ENCODE results near the gene REV1. TPM values are rescaled to one million over a fixed set of nuclear protein-coding genes. Genes with fewer than 3 reads are reported as not detected.

The REV1 gene
- total and polyA plus RNA-seq, 12 donors: 9.6 to 83.1 (median 30.2) TPM

DNA sequence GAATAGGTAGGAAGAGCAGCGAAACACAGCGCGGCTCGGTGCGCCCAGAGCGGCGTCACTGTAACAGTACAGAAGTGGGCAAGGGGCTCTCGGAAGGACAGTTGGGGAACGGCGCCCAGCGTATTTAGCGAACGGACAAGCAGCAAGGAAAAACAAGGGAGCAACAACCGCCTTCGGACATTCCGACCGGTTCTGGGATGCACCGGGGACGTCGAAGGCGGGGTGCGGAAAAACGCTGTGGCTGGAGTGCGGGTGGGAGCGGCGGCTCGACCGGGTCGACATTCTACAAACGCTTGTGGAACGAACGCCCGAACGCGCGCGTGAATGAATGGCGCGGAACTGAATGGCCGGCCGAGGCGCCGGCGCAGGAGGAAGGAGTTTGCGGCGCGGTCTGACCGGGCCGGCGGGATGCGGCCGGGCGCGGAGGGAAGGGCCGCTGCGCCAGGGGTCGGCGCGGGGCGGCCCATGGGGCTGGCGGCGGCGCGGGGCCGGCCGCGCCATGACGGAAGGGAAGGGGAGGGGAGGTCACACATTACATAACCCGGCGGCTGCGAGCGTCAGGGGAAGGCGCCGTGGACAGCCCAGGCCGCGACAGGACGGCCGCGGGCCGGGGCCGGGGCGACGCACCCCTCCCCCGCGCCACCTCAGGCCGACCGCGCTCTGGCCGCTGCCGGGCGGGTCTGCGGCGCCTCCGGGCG lies 605 bp downstream of the REV1 start:
- Histone ChIP-seq H3K27ac (peak overlapping the region; percentile 92 to 99 (median 98)), H3K4me1 (peaks cover 5 to 53% (median 47%) of the 10 kb centered on the region in 9 donors), H3K9me3 (no peaks in the 10 kb centered on the region), H3K4me3 (peak overlapping the region; percentile 55 to 96 (median 86)), H3K36me3 (no peaks in the 10 kb centered on the region), H3K27me3 (no peaks in the 10 kb centered on the region)
- DNase-seq (peak; percentile 79 to 80), ATAC-seq (peak; percentile 43 to 73 (median 59))
- TF ChIP-seq, protein P1, sequence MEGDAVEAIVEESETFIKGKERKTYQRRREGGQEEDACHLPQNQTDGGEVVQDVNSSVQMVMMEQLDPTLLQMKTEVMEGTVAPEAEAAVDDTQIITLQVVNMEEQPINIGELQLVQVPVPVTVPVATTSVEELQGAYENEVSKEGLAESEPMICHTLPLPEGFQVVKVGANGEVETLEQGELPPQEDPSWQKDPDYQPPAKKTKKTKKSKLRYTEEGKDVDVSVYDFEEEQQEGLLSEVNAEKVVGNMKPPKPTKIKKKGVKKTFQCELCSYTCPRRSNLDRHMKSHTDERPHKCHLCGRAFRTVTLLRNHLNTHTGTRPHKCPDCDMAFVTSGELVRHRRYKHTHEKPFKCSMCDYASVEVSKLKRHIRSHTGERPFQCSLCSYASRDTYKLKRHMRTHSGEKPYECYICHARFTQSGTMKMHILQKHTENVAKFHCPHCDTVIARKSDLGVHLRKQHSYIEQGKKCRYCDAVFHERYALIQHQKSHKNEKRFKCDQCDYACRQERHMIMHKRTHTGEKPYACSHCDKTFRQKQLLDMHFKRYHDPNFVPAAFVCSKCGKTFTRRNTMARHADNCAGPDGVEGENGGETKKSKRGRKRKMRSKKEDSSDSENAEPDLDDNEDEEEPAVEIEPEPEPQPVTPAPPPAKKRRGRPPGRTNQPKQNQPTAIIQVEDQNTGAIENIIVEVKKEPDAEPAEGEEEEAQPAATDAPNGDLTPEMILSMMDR (IDR thresholded peaks at IDR 0.05): no peak
- intact Hi-C loops (cut with DNase I): loop anchor here in 7 of 10 donors (2.0 to 10.0 kb wide), 7 partner anchors 37 to 844 kb away; partner anchors contain the start of genes EIF5B (in 1 of the 7), MITD1 (in 1 of the 7), MRPL30 (in 1 of the 7) and TXNDC9 (in 1 of the 7)
- 0% methylated on average over 70 to 95 of the region's 95 CpGs for WGBS, 2 donors

DNA sequence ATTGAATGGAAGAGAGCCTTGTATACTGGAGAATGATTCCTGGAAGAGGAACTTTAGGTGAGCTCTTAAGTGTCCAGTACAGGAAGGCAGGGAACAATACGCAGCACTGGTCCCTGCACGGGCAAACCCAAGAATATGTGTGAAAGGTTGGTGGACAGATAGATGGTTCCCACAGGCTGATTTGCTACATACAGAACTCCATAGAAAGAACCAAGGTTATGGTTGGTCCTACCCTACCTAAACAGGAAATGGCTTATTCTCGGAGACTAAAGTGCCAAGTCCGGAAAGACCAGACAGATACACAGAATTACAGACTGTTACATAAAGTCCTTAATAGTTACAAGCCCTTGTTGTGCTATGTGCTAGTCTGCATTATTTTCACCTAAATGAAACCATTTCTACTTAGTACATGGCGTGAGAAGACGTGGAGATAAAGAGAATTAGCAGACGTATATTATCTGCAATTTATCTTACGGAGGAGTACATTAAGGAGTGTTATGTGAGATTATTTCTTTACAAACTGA lies 1.2 kb downstream of the REV1 start:
- peaks cover 5 to 57% (median 53%) of the 10 kb centered on the region in 9 donors for H3K4me1 ChIP-seq
- no peaks in the 10 kb centered on the region for H3K27me3 ChIP-seq
- intact Hi-C loops (cut with DNase I): loop anchor here in 7 of 10 donors (2.0 to 10.0 kb wide), 7 partner anchors 36 to 844 kb away; partner anchors contain the start of genes EIF5B (in 1 of the 7), MITD1 (in 1 of the 7), MRPL30 (in 1 of the 7) and TXNDC9 (in 1 of the 7)
- H3K36me3 ChIP-seq: no peaks in the 10 kb centered on the region
- 3 to 4% methylated on average over 8 of the region's 8 CpGs for WGBS, 2 donors
- ATAC-seq (peak in 1 of 8 donors; percentile 7), DNase-seq (no peak)
- H3K9me3 ChIP-seq: no peaks in the 10 kb centered on the region
- TF ChIP-seq, protein P1 (IDR thresholded peaks at IDR 0.05): no peak
- H3K27ac ChIP-seq: peak overlapping the region; percentile 92 to 99 (median 98)
- H3K4me3 ChIP-seq: peak overlapping the region; percentile 55 to 96 (median 86)

DNA sequence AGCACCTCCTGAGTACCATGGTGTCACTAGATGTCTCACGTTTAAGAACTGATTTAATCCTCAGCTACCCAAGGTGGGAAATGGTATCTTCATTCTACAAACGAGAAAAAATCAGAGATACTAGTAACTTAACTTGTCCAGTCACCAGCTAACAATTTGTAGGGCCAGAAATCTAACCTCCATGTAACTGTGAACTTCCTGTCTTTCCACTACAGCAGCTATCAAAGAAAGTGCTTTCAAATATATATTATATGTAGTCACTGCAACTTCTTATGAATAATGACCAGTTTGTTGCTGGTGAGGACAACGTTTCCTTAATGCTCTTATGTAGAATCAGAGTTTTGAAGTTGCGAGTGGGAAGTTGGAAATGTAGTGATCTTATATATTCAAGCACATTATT lies 1.9 kb downstream of the REV1 start:
- WGBS, 2 donors: 54% methylated on average over 4 of the region's 4 CpGs; no CpG with 5 or more reads in 1 of the 2 donors
- ATAC-seq (no peak), DNase-seq (no peak)
- Histone ChIP-seq H3K4me3 (peak overlapping the region in 5 of 10 donors; percentile 82 to 96 (median 89)), H3K27me3 (no peaks in the 10 kb centered on the region), H3K36me3 (no peaks in the 10 kb centered on the region), H3K9me3 (no peaks in the 10 kb centered on the region), H3K27ac (peak overlapping the region in 4 of 10 donors; percentile 92 to 99 (median 97)), H3K4me1 (peaks cover 5 to 64% (median 54%) of the 10 kb centered on the region in 9 donors)
- TF ChIP-seq, protein P1 (IDR thresholded peaks at IDR 0.05): no peak
- intact Hi-C loops (cut with DNase I): loop anchor here in 7 of 10 donors (2.0 to 10.0 kb wide), 7 partner anchors 36 to 843 kb away; partner anchors contain the start of genes EIF5B (in 1 of the 7), MITD1 (in 1 of the 7), MRPL30 (in 1 of the 7) and TXNDC9 (in 1 of the 7)

DNA sequence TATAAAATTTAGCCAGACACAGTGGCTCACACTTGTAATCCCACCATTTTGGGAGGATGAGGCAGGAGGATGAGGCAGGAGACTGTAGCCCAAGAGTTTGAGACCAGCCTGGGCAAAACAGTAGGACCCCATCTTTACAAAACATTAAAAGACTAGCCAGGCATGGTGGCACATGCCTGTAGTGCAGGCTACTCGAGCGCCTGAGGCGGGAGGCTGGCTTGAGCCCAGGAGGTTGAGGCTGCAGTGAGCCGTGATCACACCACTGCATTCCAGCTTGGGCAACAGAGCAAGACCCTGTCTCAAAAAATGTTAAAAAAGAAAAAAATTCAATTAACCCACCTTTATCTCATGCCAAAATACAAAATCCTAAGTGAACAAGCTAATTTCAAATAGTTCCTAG lies 4.0 kb downstream of the REV1 start:
- Histone ChIP-seq H3K36me3 (no peaks in the 10 kb centered on the region), H3K27me3 (no peaks in the 10 kb centered on the region), H3K4me1 (peaks cover 9 to 81% (median 65%) of the 10 kb centered on the region in 9 donors), H3K4me3 (no peak overlapping the region), H3K9me3 (no peaks in the 10 kb centered on the region), H3K27ac (peak overlapping the region in 1 of 10 donors; percentile 45)
- intact Hi-C loops (cut with DNase I): loop anchor here in 6 of 10 donors (5.0 to 10.0 kb wide), 6 partner anchors 34 to 841 kb away; partner anchors contain the start of genes EIF5B (in 1 of the 6), MITD1 (in 1 of the 6), MRPL30 (in 1 of the 6) and TXNDC9 (in 1 of the 6)
- 68 to 80% methylated on average over 4 of the region's 4 CpGs for WGBS, 2 donors
- no peak for DNase-seq
- ATAC-seq: no peak
- TF ChIP-seq, protein P1 (IDR thresholded peaks at IDR 0.05): no peak

Data from heart right ventricle (tissue), 16 donors.